GM19467 (cell line): Measurements from ENCODE around the gene GREM2.

Experiments used
- ATAC-seq: cut with Tn5 transposase; IDR thresholded peaks from one replicate; pipeline ENCODE4 v1.9.1; 2021; ENCODE audit warnings: mild to moderate bottlenecking, moderate library complexity; ENCODE audit not compliant: unreplicated experiment

The GREM2 gene

GRCh38 chr1:240462766-240463395 lies 149.1 kb downstream of the GREM2 start:
- ATAC-seq: no peak

DNA sequence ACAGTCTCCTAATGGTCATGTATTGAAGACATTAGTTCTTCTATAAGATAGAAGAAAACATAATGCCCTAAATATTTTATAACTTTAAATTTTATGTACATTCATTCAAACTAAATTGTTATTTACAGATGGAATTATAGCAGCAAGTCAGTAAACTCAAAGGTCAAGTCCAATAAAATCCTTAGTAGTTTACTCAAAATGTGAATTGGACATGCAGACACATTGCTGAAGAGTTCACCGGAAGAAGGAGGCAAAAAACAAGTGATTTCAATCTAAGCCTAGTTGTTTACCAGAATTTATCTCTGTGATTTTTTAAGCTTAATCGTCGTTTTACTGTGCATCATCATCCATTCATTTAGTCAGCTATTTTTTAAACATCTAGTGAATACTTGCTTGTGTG lies 149.7 kb downstream of the GREM2 start:
- ATAC-seq: no peak

- no peak for ATAC-seq
Observed at GRCh38 chr1:240457203-240457602, 154.8 kb downstream of the GREM2 start.

- no peak for ATAC-seq
Observed at GRCh38 chr1:240455228-240455821, 156.6 kb downstream of the GREM2 start.

DNA sequence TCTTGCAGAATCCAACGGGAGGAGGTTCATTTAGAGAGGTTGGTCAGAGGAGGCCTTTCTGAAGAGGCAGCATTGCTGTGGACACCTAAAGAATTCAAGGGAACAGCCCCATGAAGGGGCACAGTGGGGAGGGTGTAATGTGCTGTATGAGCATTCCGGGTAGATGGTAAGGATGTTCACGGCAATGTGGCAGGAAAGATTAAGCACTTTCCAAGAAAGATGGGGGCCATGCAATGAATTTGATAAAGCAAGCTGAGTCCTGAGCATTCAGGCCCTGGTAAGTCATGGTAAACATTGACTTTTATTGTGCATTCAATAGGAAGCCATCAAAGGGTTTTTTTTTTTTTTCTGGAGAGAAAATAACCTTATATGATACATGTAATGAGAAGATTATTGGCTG lies 166.6 kb downstream of the GREM2 start:
- ATAC-seq: no peak

DNA sequence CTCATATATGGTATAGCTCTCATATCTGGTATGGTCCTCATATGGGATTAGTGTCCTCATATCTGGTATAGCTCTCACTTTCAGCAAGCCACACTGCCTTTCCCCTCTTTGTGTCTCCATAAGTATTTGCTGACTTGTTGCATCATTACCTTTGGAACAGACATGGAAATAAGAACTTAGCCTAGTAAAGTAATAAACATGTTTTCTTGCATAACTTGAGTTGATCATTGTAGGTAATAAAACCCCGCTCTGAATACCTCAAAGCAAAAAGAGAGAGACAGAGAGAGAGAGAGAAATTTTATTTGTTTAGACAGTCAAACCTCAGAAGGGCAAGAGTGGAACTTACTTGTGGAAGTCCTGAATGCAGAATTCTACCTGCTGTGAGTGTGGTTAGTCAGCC lies 170.3 kb downstream of the GREM2 start:
- no peak for ATAC-seq
